ENCODE results near the gene CDC27. TPM values are rescaled to one million over a fixed set of nuclear protein-coding genes. Genes with fewer than 3 reads are reported as not detected.
"Not testable (repeated sequence)": the region's sequence is repeated elsewhere in the genome, so short reads cannot be mapped to it uniquely, and the experiment has no call there.

Gene CDC27
- total RNA-seq, 2 donors from 2014 or later, result 39.3 to 46.6 TPM

- H3K9me3 ChIP-seq, result no peaks in the 10 kb centered on the region
- no peak overlapping the region for H3K27ac ChIP-seq
- TF ChIP-seq, protein P1, sequence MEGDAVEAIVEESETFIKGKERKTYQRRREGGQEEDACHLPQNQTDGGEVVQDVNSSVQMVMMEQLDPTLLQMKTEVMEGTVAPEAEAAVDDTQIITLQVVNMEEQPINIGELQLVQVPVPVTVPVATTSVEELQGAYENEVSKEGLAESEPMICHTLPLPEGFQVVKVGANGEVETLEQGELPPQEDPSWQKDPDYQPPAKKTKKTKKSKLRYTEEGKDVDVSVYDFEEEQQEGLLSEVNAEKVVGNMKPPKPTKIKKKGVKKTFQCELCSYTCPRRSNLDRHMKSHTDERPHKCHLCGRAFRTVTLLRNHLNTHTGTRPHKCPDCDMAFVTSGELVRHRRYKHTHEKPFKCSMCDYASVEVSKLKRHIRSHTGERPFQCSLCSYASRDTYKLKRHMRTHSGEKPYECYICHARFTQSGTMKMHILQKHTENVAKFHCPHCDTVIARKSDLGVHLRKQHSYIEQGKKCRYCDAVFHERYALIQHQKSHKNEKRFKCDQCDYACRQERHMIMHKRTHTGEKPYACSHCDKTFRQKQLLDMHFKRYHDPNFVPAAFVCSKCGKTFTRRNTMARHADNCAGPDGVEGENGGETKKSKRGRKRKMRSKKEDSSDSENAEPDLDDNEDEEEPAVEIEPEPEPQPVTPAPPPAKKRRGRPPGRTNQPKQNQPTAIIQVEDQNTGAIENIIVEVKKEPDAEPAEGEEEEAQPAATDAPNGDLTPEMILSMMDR (IDR thresholded peaks at IDR 0.05), result no peak
- H3K4me3 ChIP-seq, result no peak overlapping the region
- H3K36me3 ChIP-seq, result peaks cover 8% of the 10 kb centered on the region
- no peak for DNase-seq (ENCODE audit: low spot score)
- H3K4me1 ChIP-seq, result peaks cover 0 to 39% of the 10 kb centered on the region in 2 donors
- no peaks in the 10 kb centered on the region for H3K27me3 ChIP-seq
Measured at GRCh38 chr17:47227862-47228261, 38.8 kb upstream of the CDC27 start.

- Histone ChIP-seq H3K4me3 (no peak overlapping the region), H3K4me1 (peaks cover 0 to 39% of the 10 kb centered on the region in 2 donors), H3K27me3 (no peaks in the 10 kb centered on the region), H3K27ac (peak overlapping the region; percentile 85 to 87), H3K9me3 (no peaks in the 10 kb centered on the region), H3K36me3 (peaks cover 26% of the 10 kb centered on the region)
- DNase-seq (ENCODE audit: low spot score), result no peak
- TF ChIP-seq, protein P1 (IDR thresholded peaks at IDR 0.05), result no peak
Measured at GRCh38 chr17:47225911-47226688, 37.0 kb upstream of the CDC27 start.

DNA sequence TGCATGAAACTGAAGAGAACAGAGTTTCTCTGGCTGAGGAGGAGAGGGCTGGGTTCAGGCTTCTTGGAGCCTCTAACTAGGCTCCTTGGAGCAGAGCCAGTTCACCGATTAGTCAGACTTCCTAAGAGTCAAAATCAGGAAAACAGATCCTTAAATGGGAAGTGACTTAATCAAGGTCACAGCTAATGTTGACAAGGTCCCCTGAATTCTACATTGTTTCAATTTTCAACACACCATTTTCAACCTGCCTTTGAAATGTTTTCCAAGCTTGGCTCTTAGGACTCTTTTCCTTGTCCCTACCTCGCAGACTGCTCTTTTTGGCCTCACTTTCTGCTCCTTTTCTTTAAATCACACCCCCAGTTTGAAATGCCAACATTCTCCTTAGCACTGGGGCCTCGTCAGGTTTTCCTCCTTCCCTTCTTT lies 36.4 kb upstream of the CDC27 start:
- peak; percentile 92 for DNase-seq (ENCODE audit: low spot score)
- no peak overlapping the region for H3K4me3 ChIP-seq
- peaks cover 33% of the 10 kb centered on the region for H3K36me3 ChIP-seq
- H3K4me1 ChIP-seq, result peaks cover 0 to 39% of the 10 kb centered on the region in 2 donors
- no peaks in the 10 kb centered on the region for H3K9me3 ChIP-seq
- TF ChIP-seq, protein P1 (IDR thresholded peaks at IDR 0.05), result no peak
- H3K27ac ChIP-seq, result peak overlapping the region; percentile 85 to 87
- no peaks in the 10 kb centered on the region for H3K27me3 ChIP-seq

- Histone ChIP-seq H3K9me3 (no peaks in the 10 kb centered on the region), H3K36me3 (peaks cover 37% of the 10 kb centered on the region), H3K4me3 (no peak overlapping the region), H3K4me1 (peaks cover 0 to 39% of the 10 kb centered on the region in 2 donors), H3K27me3 (no peaks in the 10 kb centered on the region), H3K27ac (peak overlapping the region; percentile 85 to 87)
- no peak for DNase-seq (ENCODE audit: low spot score)
- TF ChIP-seq, protein P1 (IDR thresholded peaks at IDR 0.05), result no peak
Measured at GRCh38 chr17:47224966-47225365, 35.9 kb upstream of the CDC27 start.

DNA sequence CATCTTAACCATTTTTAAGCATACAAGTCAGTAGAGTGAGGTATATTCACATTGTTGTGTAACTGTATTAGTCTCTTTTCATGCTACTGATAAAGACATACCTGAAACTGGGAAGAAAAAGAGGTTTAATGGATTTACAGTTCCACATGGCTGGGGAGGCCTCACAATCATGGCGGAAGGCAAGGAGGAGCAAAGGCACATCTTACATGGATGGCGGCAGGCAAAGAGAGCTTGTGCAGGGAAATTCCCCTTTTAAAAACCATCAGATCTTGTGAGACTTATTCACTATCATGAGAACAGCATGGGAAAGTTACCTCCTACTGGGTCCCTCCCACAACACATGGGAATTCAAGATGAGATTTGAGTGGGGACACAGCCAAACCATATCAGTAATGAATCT lies 35.0 kb upstream of the CDC27 start:
- not testable (repeated sequence) for DNase-seq (ENCODE audit: low spot score); H3K4me3 ChIP-seq; H3K27me3 ChIP-seq; H3K9me3 ChIP-seq
- peaks cover 44% of the 10 kb centered on the region for H3K36me3 ChIP-seq
- H3K27ac ChIP-seq, result peak overlapping the region; percentile 85 to 87
- H3K4me1 ChIP-seq, result peaks cover 0 to 42% of the 10 kb centered on the region in 2 donors

- peaks cover 0 to 42% of the 10 kb centered on the region in 2 donors for H3K4me1 ChIP-seq
- no peak overlapping the region for H3K4me3 ChIP-seq
- peaks cover 44% of the 10 kb centered on the region for H3K36me3 ChIP-seq
- no peaks in the 10 kb centered on the region for H3K9me3 ChIP-seq
- peak overlapping the region; percentile 85 to 87 for H3K27ac ChIP-seq
- H3K27me3 ChIP-seq, result no peaks in the 10 kb centered on the region
- TF ChIP-seq, protein P1 (IDR thresholded peaks at IDR 0.05), result no peak
- DNase-seq (ENCODE audit: low spot score), result no peak
Measured at GRCh38 chr17:47223460-47223859, 34.4 kb upstream of the CDC27 start.
